ENCODE data around the gene MT1M.

- TF ChIP-seq POLR2AphosphoS5 (IDR thresholded peaks at IDR 0.05; ENCODE audit: borderline replicate concordance, low read depth, low read length): no peak
- no peak for TF ChIP-seq EZH2 (IDR thresholded peaks at IDR 0.05)
- TF ChIP-seq FOXP2 (optimal IDR thresholded peaks at IDR 0.05; ENCODE audit: control extremely low read depth, extremely low read length, insufficient read depth): no peak
Observed at GRCh38 chr16:56652600-56652999, 20.1 kb downstream of the MT1M start.
